IMR-90 (cell line): ENCODE measurements around the gene TMEM161A. TPM values are rescaled to one million over a fixed set of nuclear protein-coding genes. Genes with fewer than 3 reads are reported as not detected.

Experiments
- ATAC-seq: fragments of 200-7000 bp; cut with Tn5 transposase; 2 replicates; pipeline ENCODE4 v1.9.1; 2020; ENCODE audit warnings: low read depth, mild to moderate bottlenecking, moderate library complexity
- BruUV-seq: library from RNA; stranded (reverse); fragments of 400-500 nt; replicated peaks from 2 replicates; lab custom pipeline; 2021; lab: Mats Ljungman, UMichigan
- CTCF ChIA-PET: fragments of 300-600 bp; formaldehyde crosslinking; extraction: SDS; loops from one replicate; lab custom pipeline; 2021; ENCODE audit warnings: antibody characterized with exemption; lab: Yijun Ruan, JAX
- POLR2A ChIA-PET: fragments of 300-600 bp; sonication (Branson Sonifier 250); formaldehyde crosslinking; loops from one replicate; lab custom pipeline; 2022; ENCODE audit warnings: antibody characterized with exemption; ENCODE audit not compliant: unreplicated experiment; lab: Charles Lee
- DNase-seq: peaks from one replicate; pipeline ENCODE4 v3.0.0; 2013
- H2AFZ ChIP-seq: replicated peaks from 2 replicates; pipeline ENCODE3; 2013; ENCODE audit warnings: low read length, mild to moderate bottlenecking; ENCODE audit not compliant: poor library complexity
- H2AK5ac ChIP-seq: 2 replicates; pipeline ENCODE4 v1.6.1; 2013; ENCODE audit warnings: low read depth, low read length, inconsistent platforms
- H2AK9ac ChIP-seq: replicated peaks from 2 replicates; pipeline ENCODE3; 2013; ENCODE audit warnings: mild to moderate bottlenecking, low read depth, low read length, moderate library complexity; ENCODE audit not compliant: poor library complexity
- H2BK120ac ChIP-seq: 2 replicates; pipeline ENCODE4 v1.6.1; 2013; ENCODE audit warnings: low read depth, low read length, inconsistent platforms
- H2BK15ac ChIP-seq: 3 replicates; pipeline ENCODE4 v1.6.1; 2013; ENCODE audit warnings: low read depth, low read length, inconsistent platforms
- H2BK20ac ChIP-seq: 2 replicates; pipeline ENCODE4 v1.6.1; 2013; ENCODE audit warnings: low read depth, mild to moderate bottlenecking, inconsistent platforms, low read length, moderate library complexity
- H2BK5ac ChIP-seq: 2 replicates; pipeline ENCODE4 v1.6.1; 2013; ENCODE audit warnings: mild to moderate bottlenecking, low read depth, low read length, inconsistent platforms; ENCODE audit not compliant: poor library complexity, severe bottlenecking
- H3K14ac ChIP-seq: replicated peaks from 2 replicates; pipeline ENCODE4 v1.6.1; 2013; ENCODE audit warnings: low read depth, low read length, inconsistent platforms
- H3K18ac ChIP-seq: 2 replicates; pipeline ENCODE4 v1.6.1; 2013; ENCODE audit warnings: low read depth, low read length, control low read depth
- H3K23ac ChIP-seq: 2 replicates; pipeline ENCODE4 v1.6.1; 2013; ENCODE audit warnings: low read depth, low read length, inconsistent platforms
- H3K27ac ChIP-seq: 2 replicates; pipeline ENCODE4 v1.5.1; 2013; ENCODE audit warnings: mild to moderate bottlenecking, control low read depth, low read length; ENCODE audit not compliant: insufficient read depth
- H3K27me3 ChIP-seq: 2 replicates; pipeline ENCODE4 v1.6.1; 2013; ENCODE audit warnings: low read length; ENCODE audit not compliant: control insufficient read depth, insufficient read depth
- H3K36me3 ChIP-seq: 2 replicates; pipeline ENCODE4 v1.6.1; 2013; ENCODE audit warnings: low read length, mixed read lengths; ENCODE audit not compliant: control insufficient read depth, insufficient read depth
- H3K4ac ChIP-seq: 2 replicates; pipeline ENCODE4 v1.6.1; 2013; ENCODE audit warnings: low read depth, low read length, inconsistent platforms
- H3K4me1 ChIP-seq: 2 replicates; pipeline ENCODE4 v1.6.1; 2013; ENCODE audit warnings: low read length, mixed read lengths; ENCODE audit not compliant: control insufficient read depth, insufficient read depth
- H3K4me2 ChIP-seq: 2 replicates; pipeline ENCODE4 v1.6.1; 2013; ENCODE audit warnings: low read depth, mild to moderate bottlenecking, control low read depth, low read length, moderate library complexity
- H3K4me3 ChIP-seq: 2 replicates; pipeline ENCODE4 v1.5.1; 2013; ENCODE audit warnings: low read depth, mild to moderate bottlenecking, control low read depth, low read length, moderate library complexity; ENCODE audit not compliant: insufficient read depth
- H3K56ac ChIP-seq: 2 replicates; pipeline ENCODE4 v1.6.1; 2013; ENCODE audit warnings: low read length, inconsistent platforms; ENCODE audit not compliant: insufficient read depth; ENCODE audit errors: extremely low read depth
- H3K79me1 ChIP-seq, 2 experiments: 2 replicates each; pipeline ENCODE4 v1.6.1; 2013; ENCODE audit warnings: low read length in 2 of 2, inconsistent platforms in 1 of 2, low read depth in 1 of 2
- H3K9ac ChIP-seq: 2 replicates; pipeline ENCODE4 v1.6.1; 2013; ENCODE audit warnings: low read depth, low read length, control low read depth
- H3K9me1 ChIP-seq: 2 replicates; pipeline ENCODE4 v1.6.1; 2013; ENCODE audit warnings: low read length, inconsistent platforms; ENCODE audit not compliant: insufficient read depth
- H3K9me3 ChIP-seq: 2 replicates; pipeline ENCODE4 v1.6.1; 2013; ENCODE audit warnings: low read length; ENCODE audit not compliant: control insufficient read depth, insufficient read depth
- H4K20me1 ChIP-seq: 2 replicates; pipeline ENCODE4 v1.6.1; 2013; ENCODE audit warnings: low read length, inconsistent platforms; ENCODE audit not compliant: insufficient read depth
- H4K5ac ChIP-seq: 2 replicates; pipeline ENCODE4 v1.6.1; 2013; ENCODE audit warnings: mild to moderate bottlenecking, low read depth, low read length, control low read depth
- H4K8ac ChIP-seq, 2 experiments: 2 replicates each; pipeline ENCODE4 v1.6.1; 2013; ENCODE audit warnings: low read depth in 2 of 2, low read length in 2 of 2, control low read depth in 1 of 2, inconsistent platforms in 1 of 2
- H4K91ac ChIP-seq: 2 replicates; pipeline ENCODE4 v1.6.1; 2013; ENCODE audit warnings: low read depth, low read length, inconsistent platforms; ENCODE audit not compliant: insufficient read depth
- ELK1 ChIP-seq: fragments of 150-350 bp; IDR thresholded peaks from 2 replicates; pipeline ENCODE4 v1.6.1; 2016; ENCODE audit warnings: low read depth, mild to moderate bottlenecking, low read length, moderate library complexity, borderline replicate concordance
- FOS ChIP-seq: fragments of 150-350 bp; IDR thresholded peaks from 2 replicates; pipeline ENCODE4 v1.6.1; 2016; ENCODE audit warnings: low read depth, low read length
- MXI1 ChIP-seq: IDR thresholded peaks from 2 replicates; pipeline ENCODE4 v1.6.1; 2012; ENCODE audit warnings: low read depth, mild to moderate bottlenecking, low read length, moderate library complexity, borderline replicate concordance
- POLR2A ChIP-seq: IDR thresholded peaks from 2 replicates; pipeline ENCODE4 v1.6.1; 2012; ENCODE audit warnings: mild to moderate bottlenecking, low read depth, low read length
- RAD21 ChIP-seq: IDR thresholded peaks from 2 replicates; pipeline ENCODE4 v1.6.1; 2012; ENCODE audit warnings: low read length, improper control_type of control experiment
- RFX5 ChIP-seq: IDR thresholded peaks from 2 replicates; pipeline ENCODE4 v1.8.0; 2012; ENCODE audit warnings: low read depth, mild to moderate bottlenecking, low read length, moderate library complexity
- WGBS, 2 experiments: methylation state at CpG; one replicate each; pipeline versions ENCODE4 v1.1.5 to v1.1.7; 2013; ENCODE audit warnings: missing lambda C conversion rate in 2 of 2; ENCODE audit not compliant: insufficient read length in 1 of 2; ENCODE audit errors: extremely low coverage in 2 of 2; 5-methylcytosine and 5-hydroxymethylcytosine counted together
- dilution Hi-C: fragments of 300-500 bp; cut with HindIII; formaldehyde crosslinking; loops from one replicate; pipeline ENCODE4 v1.14.3; 2018; ENCODE audit warnings: low sequenced_read_pairs; ENCODE audit not compliant: unreplicated experiment
- in situ Hi-C: fragments of 300-500 bp; cut with MboI; formaldehyde crosslinking; loops from 3 replicates; pipeline ENCODE4 v1.14.3; 2019; ENCODE audit warnings: low sequenced_read_pairs, inconsistent platforms, mixed read lengths
- intact Hi-C: fragments of 100-400 bp; cut with micrococcal nuclease; formaldehyde crosslinking; loops from 2 replicates; pipeline ENCODE4 v1.10.0; 2022
- polyA plus RNA-seq, 3 experiments: library from polyadenylated mRNA; depleted of rRNA; stranded (reverse); fragments of >200 nt; gene quantifications; 2 replicates each; pipeline ENCODE4 v1.2.3, GENCODE V29; 2012; ENCODE audit warnings: low replicate concordance in 1 of 3
- total RNA-seq: library from RNA; depleted of rRNA; stranded (reverse); fragments of >200 nt; gene quantifications from 2 replicates; pipeline ENCODE4 v1.2.3, GENCODE V29; 2012
- TF ChIP-seq, protein P1 (sequence below): conservative IDR thresholded peaks from 2 replicates; pipeline ENCODE4 v1.5.1; 2012; ENCODE audit warnings: mild to moderate bottlenecking, low read depth, low read length, improper control_type of control experiment

TMEM161A gene
- total and polyA plus RNA-seq, 2 of the 4 experiments (the other 2 are of a cell fraction), result 11.1 to 34.8 TPM

- no peak overlapping the region for H2BK120ac ChIP-seq
- no peak overlapping the region; the same call in 1 of the 2 replicates for H3K23ac ChIP-seq
- H3K4me2 ChIP-seq, result no peak overlapping the region
- H2AFZ ChIP-seq, result no peak overlapping the region
- POLR2A ChIA-PET, result no interaction called here
- intact Hi-C loops (no loop called here), dilution Hi-C loops (no loop called here), in situ Hi-C loops (no loop called here)
- no peaks in the 10 kb centered on the region; the same call in 1 of the 2 replicates for H3K9me1 ChIP-seq
- H3K27me3 ChIP-seq, result no peaks in the 10 kb centered on the region
- H3K9me3 ChIP-seq, result no peaks in the 10 kb centered on the region
- ATAC-seq (no peak), DNase-seq (no peak)
- H2AK5ac ChIP-seq, result peak overlapping the region; percentile 35; the same call in 1 of the 2 replicates
- no peak overlapping the region for H3K18ac ChIP-seq
- CTCF ChIA-PET, result no interaction called here
- no peak overlapping the region for H3K9ac ChIP-seq
- H3K36me3 ChIP-seq, result no peaks in the 10 kb centered on the region
- H4K8ac ChIP-seq, result no peak overlapping the region
- no peak overlapping the region for H3K27ac ChIP-seq
- peaks cover 20% of the 10 kb centered on the region for H3K4me1 ChIP-seq
- no peak overlapping the region for H4K5ac ChIP-seq
- H2BK5ac ChIP-seq, result no peak overlapping the region
- H3K4ac ChIP-seq, result peak overlapping the region; percentile 4; the same call in 1 of the 2 replicates
- no peak overlapping the region for H2AK9ac ChIP-seq
- no peak overlapping the region for H2BK20ac ChIP-seq
- no peaks in the 10 kb centered on the region for H3K79me1 ChIP-seq
- no peak overlapping the region for H2BK15ac ChIP-seq
- H4K91ac ChIP-seq, result no peak overlapping the region
- no TSS peak for BruUV-seq
- 78% methylated on average over 4 of the region's 9 CpGs; no CpG with 5 or more reads in 1 of the 2 experiments for WGBS, 2 experiments
- H3K14ac ChIP-seq, result no peak overlapping the region
- H3K4me3 ChIP-seq, result no peak overlapping the region
- no peak overlapping the region for H3K56ac ChIP-seq
- TF ChIP-seq MXI1 (no peak), POLR2A (no peak), FOS (no peak), RFX5 (no peak), ELK1 (no peak), RAD21 (no peak)
- TF ChIP-seq, protein P1, sequence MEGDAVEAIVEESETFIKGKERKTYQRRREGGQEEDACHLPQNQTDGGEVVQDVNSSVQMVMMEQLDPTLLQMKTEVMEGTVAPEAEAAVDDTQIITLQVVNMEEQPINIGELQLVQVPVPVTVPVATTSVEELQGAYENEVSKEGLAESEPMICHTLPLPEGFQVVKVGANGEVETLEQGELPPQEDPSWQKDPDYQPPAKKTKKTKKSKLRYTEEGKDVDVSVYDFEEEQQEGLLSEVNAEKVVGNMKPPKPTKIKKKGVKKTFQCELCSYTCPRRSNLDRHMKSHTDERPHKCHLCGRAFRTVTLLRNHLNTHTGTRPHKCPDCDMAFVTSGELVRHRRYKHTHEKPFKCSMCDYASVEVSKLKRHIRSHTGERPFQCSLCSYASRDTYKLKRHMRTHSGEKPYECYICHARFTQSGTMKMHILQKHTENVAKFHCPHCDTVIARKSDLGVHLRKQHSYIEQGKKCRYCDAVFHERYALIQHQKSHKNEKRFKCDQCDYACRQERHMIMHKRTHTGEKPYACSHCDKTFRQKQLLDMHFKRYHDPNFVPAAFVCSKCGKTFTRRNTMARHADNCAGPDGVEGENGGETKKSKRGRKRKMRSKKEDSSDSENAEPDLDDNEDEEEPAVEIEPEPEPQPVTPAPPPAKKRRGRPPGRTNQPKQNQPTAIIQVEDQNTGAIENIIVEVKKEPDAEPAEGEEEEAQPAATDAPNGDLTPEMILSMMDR, result no peak
- no peaks in the 10 kb centered on the region for H4K20me1 ChIP-seq
These were observed 26.2 kb downstream of the TMEM161A start for GRCh38 chr19:19111967-19112580.
